Activated T-cell treated with anti-CD3 and anti-CD28 coated beads for 48 hours (primary cell): ENCODE results near the gene EMCN.
"Not testable (repeated sequence)": the region's sequence is repeated elsewhere in the genome, so short reads cannot be mapped to it uniquely, and the experiment has no call there.

Source experiments
- DNase-seq: peaks from one replicate; pipeline ENCODE4 v3.0.0-alpha.2; 2020; ENCODE audit warnings: low read depth

Gene EMCN

GRCh38 chr4:100517864-100518341, at the start of gene EMCN:
Gene EMCN (minus strand): TSS chr4:100518022. CDS start chr4:100517914, 108 bp downstream.
- DNase-seq: no peak

GRCh38 chr4:100566396-100566795, 48.6 kb upstream of the EMCN start:
- no peak for DNase-seq

- DNase-seq: no peak
Measured at GRCh38 chr4:100557306-100557705, 39.5 kb upstream of the EMCN start.

GRCh38 chr4:100555611-100556337, 38.0 kb upstream of the EMCN start:
- DNase-seq: no peak

GRCh38 chr4:100548200-100548560, 30.4 kb upstream of the EMCN start:
- DNase-seq: no peak

GRCh38 chr4:100547541-100548199, 29.8 kb upstream of the EMCN start:
- no peak for DNase-seq

GRCh38 chr4:100545427-100545826, 27.6 kb upstream of the EMCN start:
- no peak for DNase-seq

GRCh38 chr4:100540131-100540530, 22.3 kb upstream of the EMCN start:
- DNase-seq: no peak

GRCh38 chr4:100539706-100540105, 21.9 kb upstream of the EMCN start:
- DNase-seq: no peak

GRCh38 chr4:100533741-100534140, 15.9 kb upstream of the EMCN start:
- DNase-seq: no peak

- not testable (repeated sequence) for DNase-seq
Measured at GRCh38 chr4:100530161-100530560, 12.3 kb upstream of the EMCN start.

- no peak for DNase-seq
Measured at GRCh38 chr4:100525686-100526085, 7.9 kb upstream of the EMCN start.

- DNase-seq: no peak
Measured at GRCh38 chr4:100519205-100519604, 1.4 kb upstream of the EMCN start.

GRCh38 chr4:100516225-100516624, 1.6 kb downstream of the EMCN start:
- no peak for DNase-seq

GRCh38 chr4:100511896-100512295, 5.9 kb downstream of the EMCN start:
- no peak for DNase-seq

- DNase-seq: no peak
Measured at GRCh38 chr4:100510551-100510950, 7.3 kb downstream of the EMCN start.

GRCh38 chr4:100509386-100509785, 8.4 kb downstream of the EMCN start:
- DNase-seq: no peak

GRCh38 chr4:100508691-100509090, 9.1 kb downstream of the EMCN start:
- no peak for DNase-seq

GRCh38 chr4:100504086-100504874, 13.5 kb downstream of the EMCN start:
- DNase-seq: no peak

GRCh38 chr4:100497791-100498190, 20.0 kb downstream of the EMCN start:
- DNase-seq: no peak

GRCh38 chr4:100495074-100495473, 22.7 kb downstream of the EMCN start:
- DNase-seq: no peak

GRCh38 chr4:100494166-100494565, 23.7 kb downstream of the EMCN start:
- no peak for DNase-seq

GRCh38 chr4:100493756-100494155, 24.1 kb downstream of the EMCN start:
- DNase-seq: no peak
